HCT116 (cell line): Measurements from ENCODE around the gene SDK2. TPM values are rescaled to one million over a fixed set of nuclear protein-coding genes. Genes with fewer than 3 reads are reported as not detected.

Source experiments
- ATAC-seq: fragments of 200-7000 bp; cut with Tn5 transposase; 2 replicates; pipeline ENCODE4 v1.9.1; 2020; ENCODE audit warnings: mild to moderate bottlenecking, moderate library complexity
- BruUV-seq: library from RNA; stranded (reverse); fragments of 400-500 nt; replicated peaks from 2 replicates; lab custom pipeline; 2021; lab: Mats Ljungman, UMichigan
- CTCF ChIA-PET: fragments of 300-600 bp; sonication (Branson Sonifier 250); formaldehyde crosslinking; loops from one replicate; lab custom pipeline; 2021; ENCODE audit warnings: antibody characterized with exemption; lab: Charles Lee
- POLR2A ChIA-PET: fragments of 300-600, 350-600 bp; sonication (Branson Sonifier 250); formaldehyde crosslinking; loops from one replicate; lab custom pipeline; 2021; ENCODE audit warnings: antibody characterized with exemption; lab: Charles Lee
- RAD21 ChIA-PET, 2 experiments: fragments of 300-600 bp; sonication (Branson Sonifier 250); formaldehyde crosslinking; loops; one replicate each; lab custom pipeline; 2023; ENCODE audit warnings: low total read pairs in 2 of 2; ENCODE audit not compliant: uncharacterized antibody in 2 of 2, unreplicated experiment in 2 of 2, low non-redundant PET in 1 of 2; lab: Charles Lee
- DNase-seq: peaks from one replicate; pipeline ENCODE4 v3.0.0-alpha.2; 2010; ENCODE audit warnings: low read depth, low spot score
- H2AFZ ChIP-seq: fragments of 200-600 bp; shearing (Covaris generic), sonication (generic); 2 replicates; pipeline ENCODE4 v1.6.1; 2017; ENCODE audit warnings: low read depth, mixed run types, mixed read lengths, antibody characterized with exemption, low read length; ENCODE audit not compliant: poor library complexity, severe bottlenecking
- H3K27ac ChIP-seq: 2 replicates; pipeline ENCODE4 v1.5.1; 2012; ENCODE audit warnings: low read depth, low read length
- H3K27me3 ChIP-seq: fragments of 200-600 bp; sonication (generic); 2 replicates; pipeline ENCODE4 v1.6.1; 2016; ENCODE audit warnings: mixed run types, low read length, mixed read lengths; ENCODE audit not compliant: insufficient read depth
- H3K36me3 ChIP-seq, 2 experiments: fragments of 200-500 bp in 1 of 2; fragments of 200-600 bp in 1 of 2; sonication (Bioruptor generic) in 1 of 2; sonication (generic) in 1 of 2; 2 replicates each; pipeline versions ENCODE4 v1.5.1 to v1.6.1; 2014 to 2016; ENCODE audit warnings: low read length in 2 of 2, inconsistent platforms in 1 of 2, mixed read lengths in 1 of 2, mixed run types in 1 of 2; ENCODE audit not compliant: insufficient read depth in 2 of 2, control insufficient read depth in 1 of 2
- H3K4me1 ChIP-seq, 2 experiments: fragments of 200-600 bp in 1 of 2; sonication (generic) in 1 of 2; 2 replicates each; pipeline versions ENCODE4 v1.5.1 to v1.6.1; 2012 to 2017; ENCODE audit warnings: low read length in 2 of 2, inconsistent platforms in 1 of 2, mild to moderate bottlenecking in 1 of 2, mixed read lengths in 1 of 2, mixed run types in 1 of 2, moderate library complexity in 1 of 2; ENCODE audit not compliant: insufficient read depth in 2 of 2, control insufficient read depth in 1 of 2
- H3K4me2 ChIP-seq: fragments of 200-600 bp; sonication (generic); 2 replicates; pipeline ENCODE4 v1.6.1; 2017; ENCODE audit warnings: mixed run types, low read length, mixed read lengths
- H3K4me3 ChIP-seq, 2 experiments: fragments of 200-600 bp in 1 of 2; sonication (generic) in 1 of 2; replicated peaks in 1 of 2; 2 replicates each; pipeline ENCODE4 v1.5.1; 2011 to 2016; ENCODE audit warnings: low read length in 2 of 2, control low read depth in 1 of 2, low read depth in 1 of 2, mild to moderate bottlenecking in 1 of 2, mixed read lengths in 1 of 2, mixed run types in 1 of 2
- H3K79me2 ChIP-seq: fragments of 200-600 bp; sonication (generic); 2 replicates; pipeline ENCODE4 v1.6.1; 2017; ENCODE audit warnings: mild to moderate bottlenecking, mixed run types, low read length, moderate library complexity, mixed read lengths; ENCODE audit not compliant: insufficient read depth
- H3K9ac ChIP-seq: fragments of 200-600 bp; sonication (generic); 2 replicates; pipeline ENCODE4 v1.6.1; 2016; ENCODE audit warnings: low read length, mixed read lengths
- H3K9me2 ChIP-seq: fragments of 200-600 bp; sonication (generic), shearing (Covaris generic); 2 replicates; pipeline ENCODE4 v1.6.1; 2017; ENCODE audit warnings: mixed run types, mild to moderate bottlenecking, moderate library complexity; ENCODE audit not compliant: insufficient read depth
- H3K9me3 ChIP-seq, 2 experiments: fragments of 200-500 bp in 1 of 2; fragments of 200-600 bp in 1 of 2; sonication (Bioruptor generic) in 1 of 2; sonication (generic) in 1 of 2; 2 replicates each; pipeline ENCODE4 v1.6.1; 2014 to 2017; ENCODE audit warnings: low read length in 2 of 2, mixed read lengths in 2 of 2, inconsistent platforms in 1 of 2, low read depth in 1 of 2, mild to moderate bottlenecking in 1 of 2, mixed run types in 1 of 2, moderate library complexity in 1 of 2; ENCODE audit not compliant: control insufficient read depth in 1 of 2, insufficient read depth in 1 of 2
- H4K20me1 ChIP-seq: fragments of 200-600 bp; sonication (generic), shearing (Covaris generic); 2 replicates; pipeline ENCODE4 v1.6.1; 2017; ENCODE audit warnings: mixed run types, mild to moderate bottlenecking, moderate library complexity; ENCODE audit not compliant: insufficient read depth
- ATF3 ChIP-seq: IDR thresholded peaks from 2 replicates; pipeline ENCODE4 v1.6.1; 2012
- CTCF ChIP-seq, 3 experiments: fragments of 200-600 bp in 1 of 3; sonication (generic) in 1 of 3; IDR thresholded peaks in 2 of 3; conservative IDR thresholded peaks in 1 of 3; 2 replicates each; pipeline ENCODE4 v1.5.1; 2012 to 2017; ENCODE audit warnings: low read depth in 2 of 3, low read length in 2 of 3, antibody characterized with exemption in 1 of 3, borderline replicate concordance in 1 of 3, control low read depth in 1 of 3, mild to moderate bottlenecking in 1 of 3, mixed read lengths in 1 of 3, mixed run types in 1 of 3, moderate library complexity in 1 of 3; ENCODE audit not compliant: insufficient read depth in 1 of 3
- EGR1 ChIP-seq: IDR thresholded peaks from 2 replicates; pipeline ENCODE4 v1.6.1; 2012; ENCODE audit warnings: low read depth
- EZH2 ChIP-seq: fragments of 200-600 bp; sonication (generic); IDR thresholded peaks from 2 replicates; pipeline ENCODE4 v1.6.1; 2017; ENCODE audit warnings: antibody characterized with exemption, mixed run types
- EZH2phosphoT487 ChIP-seq: fragments of 200-600 bp; IDR thresholded peaks from 2 replicates; pipeline ENCODE4 v1.6.1; 2018; ENCODE audit warnings: antibody characterized with exemption, borderline replicate concordance
- RAD21 ChIP-seq: IDR thresholded peaks from 2 replicates; pipeline ENCODE4 v1.6.1; 2012; ENCODE audit warnings: low read depth, mild to moderate bottlenecking
- REST ChIP-seq: IDR thresholded peaks from 2 replicates; pipeline ENCODE4 v1.6.1; 2012; ENCODE audit warnings: low read depth
- SIN3A ChIP-seq: IDR thresholded peaks from 2 replicates; pipeline ENCODE4 v1.6.1; 2012; ENCODE audit warnings: low read depth
- SRF ChIP-seq: IDR thresholded peaks from 2 replicates; pipeline ENCODE4 v1.6.1; 2012; ENCODE audit warnings: low read depth
- ZFX ChIP-seq: fragments of 450-650 bp; IDR thresholded peaks from 2 replicates; pipeline ENCODE4 v1.6.1; 2017
- ZNF274 ChIP-seq: fragments of 200-500 bp; sonication (Bioruptor generic); IDR thresholded peaks from 2 replicates; pipeline ENCODE4 v1.6.1; 2014; ENCODE audit warnings: mild to moderate bottlenecking, low read depth, low read length, inconsistent platforms
- intact Hi-C: fragments of 100-400 bp; cut with micrococcal nuclease; formaldehyde crosslinking; loops from 2 replicates; pipeline ENCODE4 v1.10.0; 2022
- total RNA-seq: library from RNA; stranded (reverse); gene quantifications from one replicate; pipeline ENCODE4 v1.2.1, GENCODE V29; 2021; ENCODE audit not compliant: unreplicated experiment

The SDK2 gene
- total RNA-seq, 1 experiment from 2014 or later = 0.10 TPM

GRCh38 chr17:73324160-73324475 is 320.1 kb downstream of the SDK2 start:
- Histone ChIP-seq H3K4me2 (no peak overlapping the region), H4K20me1 (no peaks in the 10 kb centered on the region), H3K9ac (no peak overlapping the region), H3K27me3 (no peaks in the 10 kb centered on the region), H2AFZ (no peak overlapping the region), H3K9me3 (no peaks in the 10 kb centered on the region), H3K36me3 (no peaks in the 10 kb centered on the region), H3K9me2 (no peaks in the 10 kb centered on the region), H3K4me3 (no peak overlapping the region), H3K4me1 (no peaks in the 10 kb centered on the region), H3K27ac (no peak overlapping the region), H3K79me2 (no peaks in the 10 kb centered on the region)
- DNase-seq (no peak), ATAC-seq (no peak)
- no peak for TF ChIP-seq EGR1
- TF ChIP-seq EZH2phosphoT487 = no peak
- no peak for TF ChIP-seq SIN3A
- TF ChIP-seq REST = no peak
- no peak for TF ChIP-seq ZNF274
- BruUV-seq = no TSS peak
- CTCF ChIA-PET = no interaction called here
- intact Hi-C loops = no loop called here
- POLR2A ChIA-PET = no interaction called here
- RAD21 ChIA-PET = no interaction called here

- H3K4me3 ChIP-seq = no peak overlapping the region
- no peak for DNase-seq
- POLR2A ChIA-PET = no interaction called here
- no peaks in the 10 kb centered on the region for H3K9me2 ChIP-seq
- no peak overlapping the region for H2AFZ ChIP-seq
- no peaks in the 10 kb centered on the region for H3K27me3 ChIP-seq
- no peaks in the 10 kb centered on the region for H3K4me1 ChIP-seq
- ATAC-seq = no peak
- no peaks in the 10 kb centered on the region for H3K79me2 ChIP-seq
- no peak for TF ChIP-seq EZH2
- TF ChIP-seq ZFX = no peak
- TF ChIP-seq SRF = no peak
- no peak for TF ChIP-seq ATF3
- no peak for TF ChIP-seq CTCF (IDR thresholded peaks at IDR 0.05 in 2 of 3, conservative IDR thresholded peaks at IDR 0.05 in 1 of 3; ENCODE audit: borderline replicate concordance in 1 of 3, insufficient read depth in 1 of 3, low read depth in 2 of 3, low read length in 2 of 3)
- TF ChIP-seq RAD21 = no peak
- no peak for TF ChIP-seq EGR1
- CTCF ChIA-PET = no interaction called here
- no peaks in the 10 kb centered on the region for H4K20me1 ChIP-seq
- no peak overlapping the region for H3K9ac ChIP-seq
- no peak overlapping the region for H3K27ac ChIP-seq
- intact Hi-C loops = no loop called here
- RAD21 ChIA-PET = no interaction called here
- BruUV-seq = no TSS peak
- H3K9me3 ChIP-seq = no peaks in the 10 kb centered on the region
- no peak overlapping the region for H3K4me2 ChIP-seq
- H3K36me3 ChIP-seq = no peaks in the 10 kb centered on the region
Observed at GRCh38 chr17:73323409-73324159, 320.7 kb downstream of the SDK2 start.
